HEK293 (cell line): ENCODE results near the gene PRX.

Experiments
- GFI1B ChIP-seq: fragments of 450-650 bp; formaldehyde crosslinking; IDR thresholded peaks from 2 replicates; pipeline ENCODE4 v1.5.1; 2016; ENCODE audit warnings: missing biosample characterization, missing genetic modification characterization
- KLF1 ChIP-seq: fragments of 450-650 bp; formaldehyde crosslinking; IDR thresholded peaks from 2 replicates; pipeline ENCODE4 v1.5.1; 2016; ENCODE audit warnings: missing biosample characterization, missing genetic modification characterization
- KLF16 ChIP-seq: fragments of 450-650 bp; formaldehyde crosslinking; IDR thresholded peaks from 2 replicates; pipeline ENCODE4 v1.5.1; 2017; ENCODE audit warnings: missing biosample characterization, missing genetic modification characterization
- SCRT1 ChIP-seq: fragments of 450-650 bp; formaldehyde crosslinking; IDR thresholded peaks from 2 replicates; pipeline ENCODE4 v1.5.1; 2016; ENCODE audit warnings: missing biosample characterization, missing genetic modification characterization, borderline replicate concordance
- ZBTB1 ChIP-seq: fragments of 450-650 bp; formaldehyde crosslinking; IDR thresholded peaks from 2 replicates; pipeline ENCODE4 v1.5.1; 2016; ENCODE audit warnings: missing biosample characterization, missing genetic modification characterization
- ZBTB7A ChIP-seq: fragments of 450-650 bp; formaldehyde crosslinking; IDR thresholded peaks from 2 replicates; pipeline ENCODE4 v1.5.1; 2016; ENCODE audit warnings: low read depth, missing biosample characterization, missing genetic modification characterization
- ZBTB8A ChIP-seq: fragments of 450-650 bp; formaldehyde crosslinking; IDR thresholded peaks from 2 replicates; pipeline ENCODE4 v1.5.1; 2016; ENCODE audit warnings: missing biosample characterization, missing genetic modification characterization
- ZNF16 ChIP-seq: fragments of 450-650 bp; formaldehyde crosslinking; IDR thresholded peaks from 2 replicates; pipeline ENCODE4 v1.5.1; 2016; ENCODE audit warnings: low read depth, missing biosample characterization, missing genetic modification characterization
- ZNF221 ChIP-seq: fragments of 450-650 bp; formaldehyde crosslinking; IDR thresholded peaks from 2 replicates; pipeline ENCODE4 v1.5.1; 2017; ENCODE audit warnings: missing biosample characterization, missing genetic modification characterization, borderline replicate concordance
- ZNF302 ChIP-seq: fragments of 450-650 bp; formaldehyde crosslinking; IDR thresholded peaks from 2 replicates; pipeline ENCODE4 v1.5.1; 2016; ENCODE audit warnings: missing biosample characterization, missing genetic modification characterization, low read depth
- ZNF37A ChIP-seq: fragments of 450-650 bp; IDR thresholded peaks from 2 replicates; pipeline ENCODE4 v1.5.1; 2018; ENCODE audit warnings: missing biosample characterization, missing genetic modification characterization
- ZNF394 ChIP-seq: fragments of 450-650 bp; formaldehyde crosslinking; IDR thresholded peaks from 2 replicates; pipeline ENCODE4 v1.5.1; 2016; ENCODE audit warnings: missing biosample characterization, missing genetic modification characterization, mild to moderate bottlenecking, moderate library complexity, borderline replicate concordance
- ZNF416 ChIP-seq: fragments of 450-650 bp; formaldehyde crosslinking; IDR thresholded peaks from 2 replicates; pipeline ENCODE4 v1.5.1; 2016; ENCODE audit warnings: missing biosample characterization, missing genetic modification characterization
- ZNF423 ChIP-seq: fragments of 450-650 bp; formaldehyde crosslinking; IDR thresholded peaks from 2 replicates; pipeline ENCODE4 v1.5.1; 2016; ENCODE audit warnings: missing biosample characterization, missing genetic modification characterization
- ZNF560 ChIP-seq: fragments of 450-650 bp; formaldehyde crosslinking; IDR thresholded peaks from 2 replicates; pipeline ENCODE4 v1.5.1; 2017; ENCODE audit warnings: missing biosample characterization, missing genetic modification characterization, borderline replicate concordance
- ZNF600 ChIP-seq: fragments of 450-650 bp; formaldehyde crosslinking; IDR thresholded peaks from 2 replicates; pipeline ENCODE4 v1.5.1; 2016; ENCODE audit warnings: missing biosample characterization, missing genetic modification characterization
- ZNF660 ChIP-seq: fragments of 450-650 bp; IDR thresholded peaks from 2 replicates; pipeline ENCODE4 v1.5.1; 2018; ENCODE audit warnings: missing biosample characterization, mild to moderate bottlenecking, missing genetic modification characterization
- ZNF701 ChIP-seq: fragments of 450-650 bp; formaldehyde crosslinking; IDR thresholded peaks from 2 replicates; pipeline ENCODE4 v1.5.1; 2016; ENCODE audit warnings: missing biosample characterization, missing genetic modification characterization
- ZNF776 ChIP-seq: fragments of 450-650 bp; formaldehyde crosslinking; IDR thresholded peaks from 2 replicates; pipeline ENCODE4 v1.5.0; 2017; ENCODE audit warnings: missing biosample characterization, missing genetic modification characterization, borderline replicate concordance
- ZNF843 ChIP-seq: fragments of 450-650 bp; formaldehyde crosslinking; IDR thresholded peaks from 2 replicates; pipeline ENCODE4 v1.5.1; 2016; ENCODE audit warnings: missing biosample characterization, missing genetic modification characterization
- TF ChIP-seq, protein P1 (sequence below): fragments of 450-650 bp; formaldehyde crosslinking; IDR thresholded peaks from 2 replicates; pipeline ENCODE4 v1.5.1; 2016; ENCODE audit warnings: missing biosample characterization, missing genetic modification characterization
- TF ChIP-seq, protein P2 (sequence below): fragments of 450-650 bp; formaldehyde crosslinking; IDR thresholded peaks from 2 replicates; pipeline ENCODE4 v1.5.1; 2016; ENCODE audit warnings: missing biosample characterization, missing genetic modification characterization
- TF ChIP-seq, protein P3 (sequence below): fragments of 450-650 bp; formaldehyde crosslinking; IDR thresholded peaks from 2 replicates; pipeline ENCODE4 v1.5.1; 2017; ENCODE audit warnings: missing biosample characterization, mild to moderate bottlenecking, missing genetic modification characterization, moderate library complexity
- TF ChIP-seq, protein P4 (sequence below): fragments of 450-650 bp; formaldehyde crosslinking; IDR thresholded peaks from 2 replicates; pipeline ENCODE4 v1.5.1; 2017; ENCODE audit warnings: missing biosample characterization, missing genetic modification characterization
- TF ChIP-seq, protein P5 (sequence below): fragments of 450-650 bp; formaldehyde crosslinking; IDR thresholded peaks from 2 replicates; pipeline ENCODE4 v1.5.1; 2016; ENCODE audit warnings: missing biosample characterization, missing genetic modification characterization
- TF ChIP-seq, protein P6 (sequence below): fragments of 450-650 bp; formaldehyde crosslinking; IDR thresholded peaks from 2 replicates; pipeline ENCODE4 v1.5.1; 2017; ENCODE audit warnings: missing biosample characterization, missing genetic modification characterization
- TF ChIP-seq, protein P7 (sequence below): fragments of 450-650 bp; formaldehyde crosslinking; IDR thresholded peaks from 2 replicates; pipeline ENCODE4 v1.5.1; 2016; ENCODE audit warnings: missing biosample characterization, missing genetic modification characterization
- TF ChIP-seq, protein P8 (sequence below): fragments of 450-650 bp; formaldehyde crosslinking; IDR thresholded peaks from 2 replicates; pipeline ENCODE4 v1.5.1; 2016; ENCODE audit warnings: missing biosample characterization, missing genetic modification characterization

The PRX gene

DNA sequence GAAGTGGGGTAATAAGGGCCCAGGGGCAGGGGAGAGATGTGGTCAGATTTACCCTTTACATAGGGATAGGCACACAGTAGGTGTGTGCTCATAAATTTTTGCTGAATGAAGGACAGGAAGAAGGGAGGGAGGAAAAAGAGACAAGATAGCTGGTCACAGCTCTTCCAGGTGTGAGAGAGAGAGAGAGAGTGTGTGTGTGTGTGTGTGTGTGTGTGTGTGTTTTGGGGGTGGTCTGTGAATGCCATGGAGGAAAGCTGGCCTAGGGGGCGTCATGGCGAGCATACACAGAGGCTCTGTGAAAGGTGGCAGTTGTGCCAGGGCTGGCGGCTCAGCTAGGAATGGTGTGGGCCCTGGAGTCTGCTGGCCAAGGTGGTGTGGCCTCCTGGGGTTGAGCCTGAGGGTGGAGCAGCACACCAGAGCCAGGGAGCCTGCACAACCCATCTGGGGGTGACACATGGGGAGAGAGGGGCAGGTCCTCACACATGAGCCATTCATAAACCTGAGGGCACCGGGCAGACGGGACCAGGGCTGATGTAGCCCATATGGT, 6.0 kb upstream of the PRX start (continued):
- TF ChIP-seq, protein P1, sequence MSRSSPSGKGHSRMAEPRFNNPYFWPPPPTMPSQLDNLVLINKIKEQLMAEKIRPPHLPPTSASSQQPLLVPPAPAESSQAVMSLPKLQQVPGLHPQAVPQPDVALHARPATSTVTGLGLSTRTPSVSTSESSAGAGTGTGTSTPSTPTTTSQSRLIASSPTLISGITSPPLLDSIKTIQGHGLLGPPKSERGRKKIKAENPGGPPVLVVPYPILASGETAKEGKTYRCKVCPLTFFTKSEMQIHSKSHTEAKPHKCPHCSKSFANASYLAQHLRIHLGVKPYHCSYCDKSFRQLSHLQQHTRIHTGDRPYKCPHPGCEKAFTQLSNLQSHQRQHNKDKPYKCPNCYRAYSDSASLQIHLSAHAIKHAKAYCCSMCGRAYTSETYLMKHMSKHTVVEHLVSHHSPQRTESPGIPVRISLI (tag by site-specific recombination) = no peak
- TF ChIP-seq ZBTB1 (tag by site-specific recombination) (no peak), ZNF843 (no peak), ZNF600 (no peak), ZNF423 (tag by site-specific recombination) (peak; percentile 35; the same call in 1 of the 2 replicates), ZBTB7A (tag by site-specific recombination) (no peak), ZNF776 (tag by site-specific recombination) (no peak), SCRT1 (tag by site-specific recombination) (no peak), ZNF16 (tag by site-specific recombination) (no peak), ZBTB8A (tag by site-specific recombination) (no peak; the same call in 1 of the 2 replicates), ZNF37A (tag by site-specific recombination) (no peak), ZNF416 (tag by site-specific recombination) (no peak), ZNF560 (no peak), ZNF302 (no peak), ZNF221 (tag by site-specific recombination) (no peak), GFI1B (tag by site-specific recombination) (no peak), KLF16 (tag by site-specific recombination) (no peak), KLF1 (tag by site-specific recombination) (no peak), ZNF394 (tag by site-specific recombination) (no peak), ZNF660 (tag by site-specific recombination) (no peak), ZNF701 (tag by site-specific recombination) (no peak)
- TF ChIP-seq, protein P2, sequence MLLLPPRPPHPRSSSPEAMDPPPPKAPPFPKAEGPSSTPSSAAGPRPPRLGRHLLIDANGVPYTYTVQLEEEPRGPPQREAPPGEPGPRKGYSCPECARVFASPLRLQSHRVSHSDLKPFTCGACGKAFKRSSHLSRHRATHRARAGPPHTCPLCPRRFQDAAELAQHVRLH (tag by site-specific recombination) = no peak
- TF ChIP-seq, protein P3, sequence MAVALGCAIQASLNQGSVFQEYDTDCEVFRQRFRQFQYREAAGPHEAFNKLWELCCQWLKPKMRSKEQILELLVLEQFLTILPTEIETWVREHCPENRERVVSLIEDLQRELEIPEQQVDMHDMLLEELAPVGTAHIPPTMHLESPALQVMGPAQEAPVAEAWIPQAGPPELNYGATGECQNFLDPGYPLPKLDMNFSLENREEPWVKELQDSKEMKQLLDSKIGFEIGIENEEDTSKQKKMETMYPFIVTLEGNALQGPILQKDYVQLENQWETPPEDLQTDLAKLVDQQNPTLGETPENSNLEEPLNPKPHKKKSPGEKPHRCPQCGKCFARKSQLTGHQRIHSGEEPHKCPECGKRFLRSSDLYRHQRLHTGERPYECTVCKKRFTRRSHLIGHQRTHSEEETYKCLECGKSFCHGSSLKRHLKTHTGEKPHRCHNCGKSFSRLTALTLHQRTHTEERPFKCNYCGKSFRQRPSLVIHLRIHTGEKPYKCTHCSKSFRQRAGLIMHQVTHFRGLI (tag by site-specific recombination) = no peak
- TF ChIP-seq, protein P4, sequence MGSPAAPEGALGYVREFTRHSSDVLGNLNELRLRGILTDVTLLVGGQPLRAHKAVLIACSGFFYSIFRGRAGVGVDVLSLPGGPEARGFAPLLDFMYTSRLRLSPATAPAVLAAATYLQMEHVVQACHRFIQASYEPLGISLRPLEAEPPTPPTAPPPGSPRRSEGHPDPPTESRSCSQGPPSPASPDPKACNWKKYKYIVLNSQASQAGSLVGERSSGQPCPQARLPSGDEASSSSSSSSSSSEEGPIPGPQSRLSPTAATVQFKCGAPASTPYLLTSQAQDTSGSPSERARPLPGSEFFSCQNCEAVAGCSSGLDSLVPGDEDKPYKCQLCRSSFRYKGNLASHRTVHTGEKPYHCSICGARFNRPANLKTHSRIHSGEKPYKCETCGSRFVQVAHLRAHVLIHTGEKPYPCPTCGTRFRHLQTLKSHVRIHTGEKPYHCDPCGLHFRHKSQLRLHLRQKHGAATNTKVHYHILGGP = no peak
- TF ChIP-seq, protein P5, sequence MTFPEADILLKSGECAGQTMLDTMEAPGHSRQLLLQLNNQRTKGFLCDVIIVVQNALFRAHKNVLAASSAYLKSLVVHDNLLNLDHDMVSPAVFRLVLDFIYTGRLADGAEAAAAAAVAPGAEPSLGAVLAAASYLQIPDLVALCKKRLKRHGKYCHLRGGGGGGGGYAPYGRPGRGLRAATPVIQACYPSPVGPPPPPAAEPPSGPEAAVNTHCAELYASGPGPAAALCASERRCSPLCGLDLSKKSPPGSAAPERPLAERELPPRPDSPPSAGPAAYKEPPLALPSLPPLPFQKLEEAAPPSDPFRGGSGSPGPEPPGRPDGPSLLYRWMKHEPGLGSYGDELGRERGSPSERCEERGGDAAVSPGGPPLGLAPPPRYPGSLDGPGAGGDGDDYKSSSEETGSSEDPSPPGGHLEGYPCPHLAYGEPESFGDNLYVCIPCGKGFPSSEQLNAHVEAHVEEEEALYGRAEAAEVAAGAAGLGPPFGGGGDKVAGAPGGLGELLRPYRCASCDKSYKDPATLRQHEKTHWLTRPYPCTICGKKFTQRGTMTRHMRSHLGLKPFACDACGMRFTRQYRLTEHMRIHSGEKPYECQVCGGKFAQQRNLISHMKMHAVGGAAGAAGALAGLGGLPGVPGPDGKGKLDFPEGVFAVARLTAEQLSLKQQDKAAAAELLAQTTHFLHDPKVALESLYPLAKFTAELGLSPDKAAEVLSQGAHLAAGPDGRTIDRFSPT (tag by site-specific recombination) = peak; percentile 55; the same call in 1 of the 2 replicates
- TF ChIP-seq, protein P6, sequence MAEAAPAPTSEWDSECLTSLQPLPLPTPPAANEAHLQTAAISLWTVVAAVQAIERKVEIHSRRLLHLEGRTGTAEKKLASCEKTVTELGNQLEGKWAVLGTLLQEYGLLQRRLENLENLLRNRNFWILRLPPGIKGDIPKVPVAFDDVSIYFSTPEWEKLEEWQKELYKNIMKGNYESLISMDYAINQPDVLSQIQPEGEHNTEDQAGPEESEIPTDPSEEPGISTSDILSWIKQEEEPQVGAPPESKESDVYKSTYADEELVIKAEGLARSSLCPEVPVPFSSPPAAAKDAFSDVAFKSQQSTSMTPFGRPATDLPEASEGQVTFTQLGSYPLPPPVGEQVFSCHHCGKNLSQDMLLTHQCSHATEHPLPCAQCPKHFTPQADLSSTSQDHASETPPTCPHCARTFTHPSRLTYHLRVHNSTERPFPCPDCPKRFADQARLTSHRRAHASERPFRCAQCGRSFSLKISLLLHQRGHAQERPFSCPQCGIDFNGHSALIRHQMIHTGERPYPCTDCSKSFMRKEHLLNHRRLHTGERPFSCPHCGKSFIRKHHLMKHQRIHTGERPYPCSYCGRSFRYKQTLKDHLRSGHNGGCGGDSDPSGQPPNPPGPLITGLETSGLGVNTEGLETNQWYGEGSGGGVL (tag by site-specific recombination) = no peak
- TF ChIP-seq, protein P7, sequence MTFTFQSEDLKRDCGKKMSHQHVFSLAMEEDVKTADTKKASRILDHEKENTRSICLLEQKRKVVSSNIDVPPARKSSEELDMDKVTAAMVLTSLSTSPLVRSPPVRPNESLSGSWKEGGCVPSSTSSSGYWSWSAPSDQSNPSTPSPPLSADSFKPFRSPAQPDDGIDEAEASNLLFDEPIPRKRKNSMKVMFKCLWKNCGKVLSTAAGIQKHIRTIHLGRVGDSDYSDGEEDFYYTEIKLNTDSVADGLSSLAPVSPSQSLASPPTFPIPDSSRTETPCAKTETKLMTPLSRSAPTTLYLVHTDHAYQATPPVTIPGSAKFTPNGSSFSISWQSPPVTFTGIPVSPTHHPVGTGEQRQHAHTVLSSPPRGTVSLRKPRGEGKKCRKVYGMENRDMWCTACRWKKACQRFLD (tag by site-specific recombination) = no peak
- TF ChIP-seq, protein P8, sequence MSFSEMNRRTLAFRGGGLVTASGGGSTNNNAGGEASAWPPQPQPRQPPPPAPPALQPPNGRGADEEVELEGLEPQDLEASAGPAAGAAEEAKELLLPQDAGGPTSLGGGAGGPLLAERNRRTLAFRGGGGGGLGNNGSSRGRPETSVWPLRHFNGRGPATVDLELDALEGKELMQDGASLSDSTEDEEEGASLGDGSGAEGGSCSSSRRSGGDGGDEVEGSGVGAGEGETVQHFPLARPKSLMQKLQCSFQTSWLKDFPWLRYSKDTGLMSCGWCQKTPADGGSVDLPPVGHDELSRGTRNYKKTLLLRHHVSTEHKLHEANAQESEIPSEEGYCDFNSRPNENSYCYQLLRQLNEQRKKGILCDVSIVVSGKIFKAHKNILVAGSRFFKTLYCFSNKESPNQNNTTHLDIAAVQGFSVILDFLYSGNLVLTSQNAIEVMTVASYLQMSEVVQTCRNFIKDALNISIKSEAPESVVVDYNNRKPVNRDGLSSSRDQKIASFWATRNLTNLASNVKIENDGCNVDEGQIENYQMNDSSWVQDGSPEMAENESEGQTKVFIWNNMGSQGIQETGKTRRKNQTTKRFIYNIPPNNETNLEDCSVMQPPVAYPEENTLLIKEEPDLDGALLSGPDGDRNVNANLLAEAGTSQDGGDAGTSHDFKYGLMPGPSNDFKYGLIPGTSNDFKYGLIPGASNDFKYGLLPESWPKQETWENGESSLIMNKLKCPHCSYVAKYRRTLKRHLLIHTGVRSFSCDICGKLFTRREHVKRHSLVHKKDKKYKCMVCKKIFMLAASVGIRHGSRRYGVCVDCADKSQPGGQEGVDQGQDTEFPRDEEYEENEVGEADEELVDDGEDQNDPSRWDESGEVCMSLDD (tag by site-specific recombination) = peak; percentile 68
